Psoas muscle (tissue), 8 donors: ENCODE measurements around the gene OVCA2. TPM values are rescaled to one million over a fixed set of nuclear protein-coding genes. Genes with fewer than 3 reads are reported as not detected.

Experiments
- ATAC-seq, 4 donors: fragments of 200-7000 bp; cut with Tn5 transposase; one replicate each; pipeline ENCODE4 v1.9.1; 2020; ENCODE audit warnings: moderate library complexity in 3 of 4, mild to moderate bottlenecking in 2 of 4
- DNase-seq, 2 donors: peaks; one replicate each; pipeline ENCODE4 v3.0.0-alpha.2; 2020
- H3K27ac ChIP-seq: fragments of 200-600 bp; one replicate; pipeline ENCODE4 v1.8.0; 2022
- H3K27me3 ChIP-seq, 3 donors: fragments of 200-600 bp in 1 of 3; one replicate each; pipeline versions ENCODE4 v1.6.1 to v1.8.0; 2013 to 2022; ENCODE audit warnings: low read length in 2 of 3, mild to moderate bottlenecking in 2 of 3, moderate library complexity in 1 of 3; ENCODE audit not compliant: insufficient read depth in 3 of 3
- H3K36me3 ChIP-seq, 2 donors: fragments of 200-600 bp in 1 of 2; one replicate each; pipeline versions ENCODE4 v1.6.1 to v1.8.0; 2013 to 2022; ENCODE audit warnings: low read depth in 1 of 2, mild to moderate bottlenecking in 1 of 2, moderate library complexity in 1 of 2; ENCODE audit not compliant: insufficient read depth in 1 of 2
- H3K4me1 ChIP-seq: fragments of 200-600 bp; one replicate; pipeline ENCODE4 v1.8.0; 2022
- H3K4me3 ChIP-seq: fragments of 200-600 bp; one replicate; pipeline ENCODE4 v1.8.0; 2022; ENCODE audit warnings: mild to moderate bottlenecking
- H3K9me3 ChIP-seq: fragments of 200-600 bp; one replicate; pipeline ENCODE4 v1.8.0; 2022
- CTCF ChIP-seq: fragments of 200-600 bp; IDR thresholded peaks from one replicate; pipeline ENCODE4 v1.8.0; 2022; ENCODE audit warnings: antibody characterized with exemption
- WGBS, 3 donors: extraction: QIAGEN DNeasy Blood & Tissue Kit; methylation state at CpG; one replicate each; pipeline versions ENCODE4 v1.1.6 to v1.1.7; 2013; 5-methylcytosine and 5-hydroxymethylcytosine counted together
- intact Hi-C, 2 donors: fragments of 100-400 bp; cut with DNase I; formaldehyde crosslinking; loops; one replicate each; pipeline versions ENCODE4 v1.11.0 to v1.14.2; 2022
- long read RNA-seq, 2 donors: library from polyadenylated mRNA; unstranded; transcript quantifications; one replicate each; pipeline ENCODE4 v2.0.0, GENCODE V29; 2021
- polyA plus RNA-seq, 3 donors: library from polyadenylated mRNA; stranded (reverse); fragments of 200-250 nt; gene quantifications; one replicate each; pipeline ENCODE4 v1.2.3, GENCODE V29; 2013
- total RNA-seq, 4 donors: library from RNA; stranded (reverse); fragmentation: NEBNext Ultra II Directional in 2 of 4; extraction: Animal tissue kit (Norgen Biotek cat#: 25700) in 2 of 4; gene quantifications; one replicate each; pipeline versions ENCODE4 v1.2.1 to v1.2.4, GENCODE V29; 2021 to 2023
- donor health status: healthy with polysubstance abuse.
- donor health status: DM: no; HTN: no; CAD: no; lungs with moderate emphysema.
- donor health status: Bipolar disorder and iron deficiency.
- donor health status: healthy.
- donor health status: DM: yes; HTN: yes; CAD: no.
- donor health status: DM: no; HTN: no; CAD: no.
- donor health status: DM: no; HTN: no; CAD: no.
- donor health status: DM: yes; HTN: yes; CAD: no.

Gene OVCA2
- total RNA-seq (10 to 100 TPM; 10.1 to 23.0 (median 15.2) TPM), polyA plus RNA-seq (10 to 100 TPM; 29.2 to 66.1 (median 33.4) TPM)
- long read RNA-seq, donor 1, transcript OVCA2-201 (2 exons, 1,122 nt) = major isoform, 17 of 17 reads
- long read RNA-seq, donor 1, partial matches to known transcripts = 0 of 17 reads
- long read RNA-seq, donor 1, other reads (novel, unspliced or antisense) = 0 of 17 reads
- long read RNA-seq, donor 2, transcript OVCA2-201 (2 exons, 1,122 nt) = major isoform, 54 of 54 reads
- long read RNA-seq, donor 2, partial matches to known transcripts = 0 of 54 reads
- long read RNA-seq, donor 2, other reads (novel, unspliced or antisense) = 0 of 54 reads

GRCh38 chr17:2041561-2042389 is at the start of gene OVCA2:
TSS of gene OVCA2 (plus strand) at chr17:2042022. CDS start at chr17:2042048, 26 bp downstream.
- Histone ChIP-seq H3K27ac (peak within 1 kb of the TSS; percentile 91), H3K4me1 (peaks cover 29% of the 10 kb centered on the region), H3K36me3 (peaks cover 2 to 57% of the 10 kb centered on the region in 2 donors), H3K27me3 (no peaks in the 10 kb centered on the region), H3K4me3 (peak within 1 kb of the TSS; percentile 85), H3K9me3 (no peaks in the 10 kb centered on the region)
- WGBS, 3 donors = 1 to 4% (median 2%) methylated on average over 67 to 93 of the region's 93 CpGs
- intact Hi-C loops = no loop called here
- DNase-seq (peak; percentile 92 to 97), ATAC-seq (peak; percentile 91 to 94 (median 92))
- TF ChIP-seq CTCF = peak; percentile 51

GRCh38 chr17:1992541-1992940 is 49.3 kb upstream of the OVCA2 start:
- no peaks in the 10 kb centered on the region for H3K36me3 ChIP-seq
- no peaks in the 10 kb centered on the region for H3K9me3 ChIP-seq
- peak overlapping the region; percentile 24 for H3K4me3 ChIP-seq
- intact Hi-C loops = no loop called here
- peak overlapping the region; percentile 78 for H3K27ac ChIP-seq
- peaks cover 8% of the 10 kb centered on the region for H3K4me1 ChIP-seq
- peak; percentile 83 to 96 (median 90) for ATAC-seq
- peak in 1 of 2 donors; percentile 89 for DNase-seq
- 29 to 42% (median 39%) methylated on average over 10 of the region's 10 CpGs for WGBS, 3 donors
- H3K27me3 ChIP-seq = peaks cover 0 to 3% (median 0%) of the 10 kb centered on the region in 3 donors
- TF ChIP-seq CTCF = no peak

GRCh38 chr17:1994707-1995106 is 47.1 kb upstream of the OVCA2 start:
- Histone ChIP-seq H3K9me3 (no peaks in the 10 kb centered on the region), H3K4me1 (peaks cover 24% of the 10 kb centered on the region), H3K27ac (peak overlapping the region; percentile 36), H3K36me3 (no peaks in the 10 kb centered on the region), H3K4me3 (no peak overlapping the region), H3K27me3 (peaks cover 0 to 6% (median 0%) of the 10 kb centered on the region in 3 donors)
- WGBS, 3 donors = 93 to 98% (median 97%) methylated on average over 4 of the region's 4 CpGs
- no peak for DNase-seq
- no peak for ATAC-seq
- intact Hi-C loops = loop anchor here in 1 of 2 donors (5.0 kb wide), 1 partner anchor 52 kb away; no protein-coding TSS in a partner anchor
- no peak for TF ChIP-seq CTCF

GRCh38 chr17:1995321-1995892 is 46.4 kb upstream of the OVCA2 start:
- no peak for DNase-seq

More at GRCh38 chr17:1995321-1995892, 46.4 kb upstream of the OVCA2 start:
- intact Hi-C loops = loop anchor here in 1 of 2 donors (5.0 kb wide), 1 partner anchor 53 kb away; no protein-coding TSS in a partner anchor
- 92 to 98% (median 95%) methylated on average over 16 of the region's 16 CpGs for WGBS, 3 donors
- no peaks in the 10 kb centered on the region for H3K36me3 ChIP-seq
- H3K27me3 ChIP-seq = peaks cover 0 to 6% (median 0%) of the 10 kb centered on the region in 3 donors
- no peak overlapping the region for H3K4me3 ChIP-seq
- no peaks in the 10 kb centered on the region for H3K9me3 ChIP-seq
- H3K4me1 ChIP-seq = peaks cover 30% of the 10 kb centered on the region
- TF ChIP-seq CTCF = no peak
- H3K27ac ChIP-seq = peak overlapping the region; percentile 92
- ATAC-seq = no peak
